GM12892 (cell line): ENCODE results near the gene UNC5A.

Source experiments
- POLR2A ChIP-seq: IDR thresholded peaks from 2 replicates; pipeline ENCODE4 v1.6.1; 2011; ENCODE audit warnings: low read depth, low read length, control low read depth
- TAF1 ChIP-seq: IDR thresholded peaks from 2 replicates; pipeline ENCODE4 v1.6.1; 2011; ENCODE audit warnings: low read depth, mild to moderate bottlenecking, control low read depth, low read length, borderline replicate concordance

DNA sequence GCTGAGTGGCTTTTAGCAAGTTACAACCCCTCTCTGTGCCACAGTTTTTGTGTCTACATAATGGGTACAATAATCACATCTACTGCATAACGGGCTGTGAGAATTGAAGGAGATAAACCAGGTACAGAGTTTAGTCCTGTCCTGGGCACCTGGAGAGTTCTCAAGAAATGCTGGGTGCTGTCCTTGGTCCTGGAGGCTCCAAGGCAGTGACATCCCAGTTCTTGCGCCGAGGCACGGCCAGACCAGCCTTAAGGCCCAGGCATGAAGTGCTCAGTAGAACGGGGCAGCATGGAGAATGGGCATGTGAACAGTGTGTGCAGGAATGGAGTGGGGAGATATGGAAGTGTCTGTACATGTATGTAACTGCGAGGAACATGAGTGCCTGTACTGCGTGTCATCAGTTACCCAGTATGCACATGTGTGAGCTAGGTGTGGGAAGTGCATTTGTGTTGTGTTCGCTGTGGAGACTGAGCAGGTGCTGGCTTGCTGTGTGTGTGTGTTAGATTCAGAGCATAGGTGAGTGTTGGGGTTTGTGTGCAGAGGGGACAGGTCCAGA is 6.3 kb upstream of the UNC5A start:
- TF ChIP-seq TAF1 (no peak), POLR2A (no peak)
